OCI-LY7 (cell line): ENCODE data around the gene EWSR1. TPM values are rescaled to one million over a fixed set of nuclear protein-coding genes. Genes with fewer than 3 reads are reported as not detected.

Source experiments
- BruUV-seq: library from RNA; stranded (reverse); fragments of 400-500 nt; replicated peaks from 2 replicates; lab custom pipeline; 2021; lab: Mats Ljungman, UMichigan
- CTCF ChIA-PET: fragments of 300-600 bp; sonication (Branson Sonifier 250); formaldehyde crosslinking; loops from one replicate; lab custom pipeline; 2022; ENCODE audit warnings: antibody characterized with exemption; ENCODE audit not compliant: unreplicated experiment; lab: Charles Lee
- POLR2A ChIA-PET: fragments of 300-600 bp; sonication (Branson Sonifier 250); formaldehyde crosslinking; loops from one replicate; lab custom pipeline; 2022; ENCODE audit warnings: antibody characterized with exemption; lab: Charles Lee
- DNase-seq: peaks from one replicate; pipeline ENCODE4 v3.0.0-alpha.2; 2015; ENCODE audit warnings: low spot score
- H2AFZ ChIP-seq: fragments of 200-600 bp; sonication (generic), shearing (Covaris generic); 2 replicates; pipeline ENCODE4 v1.6.1; 2014; ENCODE audit warnings: mild to moderate bottlenecking, antibody characterized with exemption, low read length, moderate library complexity
- H3K27ac ChIP-seq: fragments of 200-600 bp; sonication (generic); 2 replicates; pipeline ENCODE4 v1.5.1; 2014; ENCODE audit warnings: mixed run types, low read depth, mild to moderate bottlenecking, moderate library complexity, low read length, inconsistent platforms; ENCODE audit not compliant: poor library complexity, severe bottlenecking
- H3K36me3 ChIP-seq: fragments of 200-600 bp; sonication (generic); 2 replicates; pipeline ENCODE4 v1.6.1; 2014; ENCODE audit warnings: mild to moderate bottlenecking, antibody characterized with exemption, low read length, moderate library complexity, mixed read lengths; ENCODE audit not compliant: insufficient read depth
- H3K4me1 ChIP-seq: fragments of 200-600 bp; sonication (generic); 2 replicates; pipeline ENCODE4 v1.5.1; 2014; ENCODE audit warnings: mild to moderate bottlenecking, low read length; ENCODE audit not compliant: insufficient read depth, poor library complexity, severe bottlenecking
- H3K4me2 ChIP-seq: fragments of 200-600 bp; sonication (generic); 2 replicates; pipeline ENCODE4 v1.6.1; 2014; ENCODE audit warnings: mild to moderate bottlenecking, low read length
- H3K4me3 ChIP-seq: fragments of 200-600 bp; sonication (generic); 2 replicates; pipeline ENCODE4 v1.5.1; 2014; ENCODE audit warnings: mild to moderate bottlenecking, low read depth, low read length; ENCODE audit not compliant: poor library complexity, severe bottlenecking
- H3K79me2 ChIP-seq: fragments of 200-600 bp; sonication (generic); 2 replicates; pipeline ENCODE4 v1.6.1; 2016; ENCODE audit warnings: low read depth, mild to moderate bottlenecking, low read length, moderate library complexity, mixed read lengths; ENCODE audit not compliant: insufficient read depth
- H3K9me2 ChIP-seq: fragments of 200-600 bp; sonication (generic); 2 replicates; pipeline ENCODE4 v1.6.1; 2016; ENCODE audit warnings: mild to moderate bottlenecking, low read length, mixed read lengths; ENCODE audit not compliant: insufficient read depth
- H3K9me3 ChIP-seq: fragments of 200-600 bp; sonication (generic); 2 replicates; pipeline ENCODE4 v1.6.1; 2014; ENCODE audit warnings: mild to moderate bottlenecking, mixed run types, low read length, mixed read lengths
- H4K20me1 ChIP-seq: fragments of 200-600 bp; sonication (generic); 2 replicates; pipeline ENCODE4 v1.6.1; 2014; ENCODE audit warnings: mild to moderate bottlenecking, antibody characterized with exemption, low read length, moderate library complexity, mixed read lengths; ENCODE audit not compliant: insufficient read depth
- CTCF ChIP-seq: fragments of 200-600 bp; sonication (generic); conservative IDR thresholded peaks from 2 replicates; pipeline ENCODE4 v1.5.1; 2014; ENCODE audit warnings: mild to moderate bottlenecking, antibody characterized with exemption, low read length, moderate library complexity, mixed read lengths
- EZH2phosphoT487 ChIP-seq: fragments of 200-600 bp; sonication (generic); IDR thresholded peaks from 2 replicates; pipeline ENCODE4 v1.6.1; 2018; ENCODE audit warnings: low read depth, borderline replicate concordance, mild to moderate bottlenecking, mixed run types, antibody characterized with exemption, low read length, moderate library complexity, mixed read lengths
- intact Hi-C: fragments of 100-400 bp; cut with micrococcal nuclease; formaldehyde crosslinking; loops from one replicate; pipeline ENCODE4 v1.10.0; 2022; ENCODE audit not compliant: unreplicated experiment
- total RNA-seq, 2 experiments: library from RNA; depleted of rRNA in 1 of 2; stranded (reverse); fragments of >200 nt in 1 of 2; shearing (Covaris generic) in 1 of 2; gene quantifications; 2 replicates each; pipeline ENCODE4 v1.2.3, GENCODE V29; 2014 to 2022

EWSR1 gene
- total RNA-seq, 2 experiments from 2014 or later = 270 to 333 TPM

GRCh38 chr22:29258407-29259252 lies 9.4 kb upstream of the EWSR1 start:
- intact Hi-C loops = no loop called here
- H2AFZ ChIP-seq = no peak overlapping the region
- H3K9me2 ChIP-seq = no peaks in the 10 kb centered on the region
- no peaks in the 10 kb centered on the region for H4K20me1 ChIP-seq
- ChIA-PET POLR2A (no interaction called here), CTCF (no interaction called here)
- no peak for TF ChIP-seq CTCF
- no peak for TF ChIP-seq EZH2phosphoT487
- no peak overlapping the region for H3K4me3 ChIP-seq
- no peaks in the 10 kb centered on the region for H3K79me2 ChIP-seq
- DNase-seq = no peak
- H3K9me3 ChIP-seq = no peaks in the 10 kb centered on the region
- no TSS peak for BruUV-seq
- no peak overlapping the region for H3K27ac ChIP-seq
- no peaks in the 10 kb centered on the region for H3K4me1 ChIP-seq
- peaks cover 3% of the 10 kb centered on the region for H3K36me3 ChIP-seq
- H3K4me2 ChIP-seq = no peak overlapping the region

GRCh38 chr22:29259253-29259899 lies 8.7 kb upstream of the EWSR1 start:
- intact Hi-C loops = no loop called here
- no TSS peak for BruUV-seq
- no peaks in the 10 kb centered on the region for H3K4me1 ChIP-seq
- H3K36me3 ChIP-seq = peaks cover 10% of the 10 kb centered on the region
- no peaks in the 10 kb centered on the region for H3K9me2 ChIP-seq
- H4K20me1 ChIP-seq = no peaks in the 10 kb centered on the region
- no peak overlapping the region for H3K27ac ChIP-seq
- H3K4me3 ChIP-seq = no peak overlapping the region
- no peaks in the 10 kb centered on the region for H3K9me3 ChIP-seq
- no peak for DNase-seq
- H3K4me2 ChIP-seq = no peak overlapping the region
- TF ChIP-seq EZH2phosphoT487 = no peak
- H3K79me2 ChIP-seq = no peaks in the 10 kb centered on the region
- ChIA-PET POLR2A (no interaction called here), CTCF (no interaction called here)
- H2AFZ ChIP-seq = no peak overlapping the region

- Histone ChIP-seq H3K4me2 (no peak overlapping the region), H3K79me2 (no peaks in the 10 kb centered on the region), H3K9me3 (no peaks in the 10 kb centered on the region), H2AFZ (no peak overlapping the region), H3K4me1 (no peaks in the 10 kb centered on the region), H3K27ac (no peak overlapping the region), H4K20me1 (no peaks in the 10 kb centered on the region), H3K9me2 (no peaks in the 10 kb centered on the region), H3K4me3 (no peak overlapping the region), H3K36me3 (peaks cover 14% of the 10 kb centered on the region)
- no peak for TF ChIP-seq CTCF
- TF ChIP-seq EZH2phosphoT487 = no peak
- intact Hi-C loops = loop anchor here (10.0 kb wide), 2 partner anchors 515 to 1165 kb away; partner anchors contain the start of genes CHEK2, HSCB and MTFP1
- no peak for DNase-seq
- ChIA-PET POLR2A (no interaction called here), CTCF (no interaction called here)
- no TSS peak for BruUV-seq
Measured at GRCh38 chr22:29260031-29260560, 8.0 kb upstream of the EWSR1 start.
